Gastrocnemius medialis (tissue), 4 donors: Measurements from ENCODE around the gene SSR2. TPM values are rescaled to one million over a fixed set of nuclear protein-coding genes. Genes with fewer than 3 reads are reported as not detected.
A peak's percentile ranks its signal among the peaks of the same experiment; 100 is the strongest.

Source experiments
- ATAC-seq, 2 donors: fragments of 150-250 bp; one replicate each; pipeline ENCODE4 v1.9.1; 2016
- DNase-seq, 2 donors: peaks; one replicate each; pipeline ENCODE4 v3.0.0-alpha.2; 2019
- H3K27ac ChIP-seq, 4 donors: fragments of 200-600 bp; sonication (generic); 1 replicate in 1 of 4; 2 replicates in 3 of 4; pipeline ENCODE4 v1.5.1; 2016 to 2018; ENCODE audit warnings: mild to moderate bottlenecking in 2 of 4, moderate library complexity in 1 of 4
- H3K27me3 ChIP-seq, 3 donors: fragments of 200-600 bp; sonication (generic) in 2 of 3; 1 replicate in 1 of 3; 2 replicates in 2 of 3; pipeline versions ENCODE4 v1.5.1 to v1.6.0; 2016 to 2019; ENCODE audit warnings: mild to moderate bottlenecking in 1 of 3, moderate library complexity in 1 of 3
- H3K36me3 ChIP-seq, 2 donors: fragments of 200-600 bp; sonication (generic) in 1 of 2; one replicate each; pipeline ENCODE4 v1.5.1; 2017 to 2018
- H3K4me1 ChIP-seq, 2 donors: fragments of 200-600 bp; sonication (generic) in 1 of 2; one replicate each; pipeline ENCODE4 v1.5.1; 2016 to 2017; ENCODE audit warnings: mild to moderate bottlenecking in 2 of 2
- H3K4me3 ChIP-seq, 4 donors: fragments of 200-600 bp; sonication (generic) in 3 of 4; 1 replicate in 1 of 4; 2 replicates in 3 of 4; pipeline ENCODE4 v1.5.1; 2016 to 2019; ENCODE audit warnings: mild to moderate bottlenecking in 2 of 4
- H3K9me3 ChIP-seq, 3 donors: fragments of 200-600 bp; sonication (generic) in 2 of 3; 1 replicate in 1 of 3; 2 replicates in 2 of 3; pipeline ENCODE4 v1.5.1; 2016 to 2019
- POLR2A ChIP-seq, 2 donors: fragments of 450-650 bp; IDR thresholded peaks; one replicate each; pipeline ENCODE4 v1.6.1; 2017; ENCODE audit warnings: antibody characterized with exemption in 2 of 2, mild to moderate bottlenecking in 2 of 2, moderate library complexity in 2 of 2
- in situ Hi-C, 4 donors: fragments of 200-750 bp; cut with MboI; loops; one replicate each; pipeline versions ENCODE4 v1.15.0 to v1.8.0; 2017; ENCODE audit warnings: low sequenced_read_pairs in 4 of 4
- intact Hi-C: fragments of 100-400 bp; cut with DNase I; formaldehyde crosslinking; loops from one replicate; pipeline ENCODE4 v1.15.1; 2023; ENCODE audit warnings: low total_unique reads
- total RNA-seq, 4 donors: library from RNA; depleted of rRNA; stranded (reverse); fragments of >200 nt; gene quantifications; one replicate each; pipeline versions ENCODE4 v1.1.0 to v1.2.3, GENCODE V29; 2016
- TF ChIP-seq, protein P1 (sequence below), 5 experiments: fragments of 450-650 bp in 3 of 5; fragments of 200-600 bp in 2 of 5; sonication (generic) in 2 of 5; IDR thresholded peaks in 4 of 5; conservative IDR thresholded peaks in 1 of 5; 1 replicate in 4 of 5; 2 replicates in 1 of 5; pipeline ENCODE4 v1.5.1; 2016 to 2019; ENCODE audit warnings: antibody characterized with exemption in 5 of 5, mild to moderate bottlenecking in 3 of 5, moderate library complexity in 3 of 5

Gene SSR2
- total RNA-seq, 4 donors from 2014 or later, result 70.6 to 118 (median 108) TPM

DNA sequence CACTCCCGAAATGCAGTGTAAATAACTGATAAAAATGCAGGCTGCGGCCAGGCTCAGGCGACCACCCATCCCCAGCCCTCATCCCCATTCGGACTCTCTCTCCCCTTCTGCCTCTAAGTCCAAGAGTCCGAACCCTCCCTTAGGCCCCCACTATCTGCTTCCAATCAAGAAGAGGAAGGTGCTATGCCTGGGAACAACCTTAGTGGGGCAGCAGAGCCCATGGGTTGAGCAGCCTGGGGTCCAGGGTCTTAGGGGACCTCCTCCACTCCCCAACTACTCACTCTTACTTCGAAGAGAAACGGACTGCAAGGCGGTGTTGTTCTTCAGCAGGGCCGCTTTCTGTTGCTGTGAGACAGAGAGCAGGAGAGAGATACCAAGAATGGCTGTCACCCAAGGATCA, 54.6 kb downstream of the SSR2 start:
- Histone ChIP-seq H3K9me3 (no peaks in the 10 kb centered on the region), H3K36me3 (peaks cover 0 to 43% of the 10 kb centered on the region in 2 donors), H3K4me1 (peaks cover 58 to 66% of the 10 kb centered on the region in 2 donors), H3K27ac (peak overlapping the region; percentile 82 to 95 (median 88)), H3K4me3 (no peak overlapping the region), H3K27me3 (no peaks in the 10 kb centered on the region)
- intact Hi-C loops (loop anchor here (2.0 kb wide), 1 partner anchor 23 kb away; no protein-coding TSS in a partner anchor), in situ Hi-C loops (no loop called here)
- ATAC-seq (no peak), DNase-seq (no peak)
- TF ChIP-seq POLR2A (IDR thresholded peaks at IDR 0.05), result no peak
- TF ChIP-seq, protein P1, sequence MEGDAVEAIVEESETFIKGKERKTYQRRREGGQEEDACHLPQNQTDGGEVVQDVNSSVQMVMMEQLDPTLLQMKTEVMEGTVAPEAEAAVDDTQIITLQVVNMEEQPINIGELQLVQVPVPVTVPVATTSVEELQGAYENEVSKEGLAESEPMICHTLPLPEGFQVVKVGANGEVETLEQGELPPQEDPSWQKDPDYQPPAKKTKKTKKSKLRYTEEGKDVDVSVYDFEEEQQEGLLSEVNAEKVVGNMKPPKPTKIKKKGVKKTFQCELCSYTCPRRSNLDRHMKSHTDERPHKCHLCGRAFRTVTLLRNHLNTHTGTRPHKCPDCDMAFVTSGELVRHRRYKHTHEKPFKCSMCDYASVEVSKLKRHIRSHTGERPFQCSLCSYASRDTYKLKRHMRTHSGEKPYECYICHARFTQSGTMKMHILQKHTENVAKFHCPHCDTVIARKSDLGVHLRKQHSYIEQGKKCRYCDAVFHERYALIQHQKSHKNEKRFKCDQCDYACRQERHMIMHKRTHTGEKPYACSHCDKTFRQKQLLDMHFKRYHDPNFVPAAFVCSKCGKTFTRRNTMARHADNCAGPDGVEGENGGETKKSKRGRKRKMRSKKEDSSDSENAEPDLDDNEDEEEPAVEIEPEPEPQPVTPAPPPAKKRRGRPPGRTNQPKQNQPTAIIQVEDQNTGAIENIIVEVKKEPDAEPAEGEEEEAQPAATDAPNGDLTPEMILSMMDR (IDR thresholded peaks at IDR 0.05 in 4 of 5, conservative IDR thresholded peaks at IDR 0.05 in 1 of 5), result peak in 2 of 5 experiments; percentile 8 to 48

DNA sequence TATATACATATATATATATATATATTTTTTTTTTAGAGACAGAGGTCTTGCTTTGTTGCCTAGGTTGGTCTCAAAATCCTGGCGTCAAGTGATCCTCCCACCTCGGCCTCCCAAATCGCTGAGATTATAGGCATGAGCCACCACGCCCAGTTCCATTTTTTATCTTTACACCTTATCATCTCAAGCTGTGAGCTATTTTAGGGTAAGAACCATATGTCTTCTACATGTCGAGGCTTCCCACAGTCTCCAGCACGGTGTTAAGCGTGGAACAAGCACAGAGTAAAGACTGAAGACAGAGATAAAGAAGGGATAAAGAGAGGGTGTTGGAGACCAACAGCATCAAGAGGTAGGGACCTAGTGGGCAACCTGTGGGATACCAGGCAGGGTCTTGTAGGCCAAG, 56.6 kb downstream of the SSR2 start:
- H3K27me3 ChIP-seq, result no peaks in the 10 kb centered on the region
- no peak overlapping the region for H3K4me3 ChIP-seq
- ATAC-seq, result no peak
- H3K27ac ChIP-seq, result no peak overlapping the region
- no peaks in the 10 kb centered on the region for H3K9me3 ChIP-seq
- no peak for TF ChIP-seq POLR2A (IDR thresholded peaks at IDR 0.05)
- TF ChIP-seq, protein P1 (IDR thresholded peaks at IDR 0.05 in 4 of 5, conservative IDR thresholded peaks at IDR 0.05 in 1 of 5), result no peak
- H3K36me3 ChIP-seq, result peaks cover 0 to 61% of the 10 kb centered on the region in 2 donors
- DNase-seq, result no peak
- in situ Hi-C loops, result no loop called here
- intact Hi-C loops, result no loop called here
- H3K4me1 ChIP-seq, result peaks cover 51 to 63% of the 10 kb centered on the region in 2 donors

DNA sequence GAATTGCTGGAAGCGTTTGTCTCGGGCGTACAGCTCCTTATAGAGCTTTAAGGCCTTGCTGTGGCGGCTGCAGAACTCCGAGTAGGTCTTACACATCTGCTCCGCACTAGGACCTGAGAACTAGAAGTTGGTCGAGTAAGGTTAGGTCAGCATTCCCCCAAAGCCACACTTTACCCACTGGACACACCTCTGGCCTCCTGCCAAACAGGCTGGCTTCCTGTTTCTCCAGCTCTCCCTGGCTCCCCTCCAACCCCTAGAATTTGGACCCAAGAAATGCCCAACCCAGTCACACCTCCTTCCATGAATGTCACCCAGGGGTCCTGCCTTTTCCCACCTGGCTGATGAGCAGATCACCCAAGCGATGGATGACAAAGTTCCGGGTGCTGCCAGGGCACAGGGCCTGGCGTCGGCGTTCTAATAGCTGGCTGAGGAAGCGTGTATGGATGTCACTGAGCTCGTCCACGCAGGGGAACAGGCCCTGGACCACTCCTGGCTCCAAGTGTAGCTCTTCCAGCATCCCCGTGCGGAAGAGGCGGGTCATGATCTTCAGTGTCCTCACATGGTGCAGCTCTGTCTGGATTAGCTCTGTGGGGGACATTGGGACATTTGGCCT, 58.0 kb downstream of the SSR2 start:
- no peak for TF ChIP-seq POLR2A (IDR thresholded peaks at IDR 0.05)
- TF ChIP-seq, protein P1 (IDR thresholded peaks at IDR 0.05 in 4 of 5, conservative IDR thresholded peaks at IDR 0.05 in 1 of 5), result no peak
- intact Hi-C loops (loop anchor here (2.0 kb wide), 1 partner anchor 18 kb away; no protein-coding TSS in a partner anchor), in situ Hi-C loops (no loop called here)
- H3K9me3 ChIP-seq, result no peaks in the 10 kb centered on the region
- H3K4me1 ChIP-seq, result peaks cover 36 to 50% of the 10 kb centered on the region in 2 donors
- DNase-seq (peak in 1 of 2 donors; percentile 39), ATAC-seq (no peak)
- H3K27me3 ChIP-seq, result no peaks in the 10 kb centered on the region
- peak overlapping the region; percentile 55 to 76 (median 64) for H3K27ac ChIP-seq
- H3K4me3 ChIP-seq, result no peak overlapping the region
- peaks cover 0 to 76% of the 10 kb centered on the region in 2 donors for H3K36me3 ChIP-seq

DNA sequence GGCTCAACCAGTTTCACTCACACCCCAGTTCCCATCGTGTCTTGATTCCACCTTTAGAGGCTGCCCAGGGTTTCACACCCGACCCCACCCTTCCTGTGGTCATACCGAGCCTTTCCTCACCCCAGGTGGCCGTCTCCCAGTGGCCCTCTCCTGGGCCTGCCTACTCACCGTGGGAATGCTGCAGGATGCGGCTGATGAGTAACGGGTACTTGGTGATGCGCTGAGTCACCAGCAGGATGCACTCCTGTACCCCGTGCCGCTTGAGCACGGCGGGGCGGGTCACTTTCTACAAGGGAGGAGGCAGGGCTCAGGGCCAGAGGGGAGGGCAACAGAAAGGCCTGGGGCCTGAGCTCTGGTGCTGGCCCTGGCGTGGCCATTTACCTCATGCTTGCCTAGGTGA, 58.8 kb downstream of the SSR2 start:
- peaks cover 0 to 83% of the 10 kb centered on the region in 2 donors for H3K36me3 ChIP-seq
- peaks cover 28 to 42% of the 10 kb centered on the region in 2 donors for H3K4me1 ChIP-seq
- H3K4me3 ChIP-seq, result no peak overlapping the region
- ATAC-seq, result peak; percentile 40 to 52
- H3K27me3 ChIP-seq, result no peaks in the 10 kb centered on the region
- peak overlapping the region; percentile 57 to 77 (median 74) for H3K27ac ChIP-seq
- intact Hi-C loops (loop anchor here (2.0 kb wide), 1 partner anchor 19 kb away; no protein-coding TSS in a partner anchor), in situ Hi-C loops (no loop called here)
- peak in 1 of 2 donors; percentile 67 for DNase-seq
- TF ChIP-seq, protein P1 (IDR thresholded peaks at IDR 0.05 in 4 of 5, conservative IDR thresholded peaks at IDR 0.05 in 1 of 5), result peak in 3 of 5 experiments; percentile 17 to 42 (median 30)
- TF ChIP-seq POLR2A (IDR thresholded peaks at IDR 0.05), result no peak
- no peaks in the 10 kb centered on the region for H3K9me3 ChIP-seq
